Neural cell (in vitro differentiated cells): ENCODE results near the gene FZD7. TPM values are rescaled to one million over a fixed set of nuclear protein-coding genes. Genes with fewer than 3 reads are reported as not detected.

Experiments
- H2AFZ ChIP-seq: fragments of 200-600, 300-800 bp; sonication (generic), shearing (Covaris generic); 2 replicates; pipeline ENCODE4 v1.6.0; 2014; ENCODE audit warnings: low read depth, mild to moderate bottlenecking, antibody characterized with exemption, low read length, moderate library complexity
- H3F3A ChIP-seq: fragments of 200-600 bp; shearing (Covaris generic); 2 replicates; pipeline ENCODE4 v1.6.1; 2016; ENCODE audit warnings: mild to moderate bottlenecking, moderate library complexity, mixed read lengths, antibody characterized with exemption, low read length; ENCODE audit not compliant: insufficient read depth, poor library complexity, severe bottlenecking
- H3K27ac ChIP-seq: fragments of 200-600, 300-800 bp; sonication (generic), shearing (Covaris generic); 2 replicates; pipeline ENCODE4 v1.5.1; 2014; ENCODE audit warnings: mild to moderate bottlenecking, low read length, moderate library complexity
- H3K27me3 ChIP-seq: fragments of 300-800, 200-600 bp; sonication (generic), shearing (Covaris generic); 2 replicates; pipeline ENCODE4 v1.6.0; 2014; ENCODE audit warnings: mild to moderate bottlenecking, low read depth, low read length, moderate library complexity; ENCODE audit not compliant: insufficient read depth
- H3K36me3 ChIP-seq: fragments of 300-800, 200-600 bp; sonication (generic), shearing (Covaris generic); 2 replicates; pipeline ENCODE4 v1.5.1; 2014; ENCODE audit warnings: mild to moderate bottlenecking, antibody characterized with exemption, low read length, moderate library complexity; ENCODE audit not compliant: insufficient read depth
- H3K4me2 ChIP-seq: fragments of 300-800, 200-600 bp; sonication (generic), shearing (Covaris generic); 2 replicates; pipeline ENCODE4 v1.6.0; 2014; ENCODE audit warnings: mild to moderate bottlenecking, low read length
- H3K4me3 ChIP-seq: fragments of 300-800, 200-600 bp; sonication (generic), shearing (Covaris generic); 2 replicates; pipeline ENCODE4 v1.5.1; 2014; ENCODE audit warnings: mild to moderate bottlenecking, low read length, moderate library complexity
- H3K79me2 ChIP-seq: fragments of 200-600 bp; shearing (Covaris generic); replicated peaks from 2 replicates; pipeline ENCODE4 v1.6.0; 2014; ENCODE audit warnings: mild to moderate bottlenecking, low read length, moderate library complexity; ENCODE audit not compliant: insufficient read depth
- H3K9ac ChIP-seq: fragments of 300-800, 200-600 bp; sonication (generic), shearing (Covaris generic); 2 replicates; pipeline ENCODE4 v1.6.1; 2016; ENCODE audit warnings: mild to moderate bottlenecking, low read length, mixed read lengths
- H3K9me2 ChIP-seq: fragments of 200-600 bp; shearing (Covaris generic); 2 replicates; pipeline ENCODE4 v1.6.1; 2016; ENCODE audit warnings: mild to moderate bottlenecking, low read length, mixed read lengths; ENCODE audit not compliant: insufficient read depth
- H3K9me3 ChIP-seq: fragments of 200-600, 300-800 bp; sonication (generic), shearing (Covaris generic); 2 replicates; pipeline ENCODE4 v1.6.1; 2016; ENCODE audit warnings: mild to moderate bottlenecking, mixed run types, low read length, moderate library complexity, mixed read lengths
- H4K20me1 ChIP-seq: fragments of 200-600 bp; shearing (Covaris generic); 2 replicates; pipeline ENCODE4 v1.6.1; 2016; ENCODE audit warnings: mild to moderate bottlenecking, mixed run types; ENCODE audit not compliant: insufficient read depth
- CTCF ChIP-seq: fragments of 450-650 bp; IDR thresholded peaks from 2 replicates; pipeline ENCODE4 v1.5.1; 2014; ENCODE audit warnings: antibody characterized with exemption, mild to moderate bottlenecking, moderate library complexity; ENCODE audit not compliant: poor library complexity, severe bottlenecking
- EP300 ChIP-seq: fragments of 450-650 bp; conservative IDR thresholded peaks from 2 replicates; pipeline ENCODE4 v1.6.1; 2014; ENCODE audit warnings: antibody characterized with exemption, mild to moderate bottlenecking, moderate library complexity; ENCODE audit not compliant: poor library complexity, severe bottlenecking
- EZH2 ChIP-seq: fragments of 200-600, 300-800 bp; shearing (Covaris generic), sonication (generic); IDR thresholded peaks from 2 replicates; pipeline ENCODE4 v1.6.1; 2014; ENCODE audit warnings: antibody characterized with exemption, low read length, borderline replicate concordance, mild to moderate bottlenecking; ENCODE audit not compliant: insufficient read depth, poor library complexity, severe bottlenecking
- MXI1 ChIP-seq: fragments of 450-650 bp; conservative IDR thresholded peaks from 2 replicates; pipeline ENCODE4 v1.6.1; 2014; ENCODE audit warnings: antibody characterized with exemption, mild to moderate bottlenecking; ENCODE audit not compliant: poor library complexity, severe bottlenecking
- POLR2AphosphoS5 ChIP-seq: IDR thresholded peaks from 2 replicates; pipeline ENCODE4 v1.6.1; 2012
- RAD21 ChIP-seq: fragments of 450-650 bp; conservative IDR thresholded peaks from 2 replicates; pipeline ENCODE4 v1.6.1; 2014; ENCODE audit warnings: antibody characterized with exemption, mild to moderate bottlenecking, moderate library complexity
- REST ChIP-seq: IDR thresholded peaks from 2 replicates; pipeline ENCODE4 v1.6.1; 2012; ENCODE audit warnings: borderline replicate concordance
- SMC3 ChIP-seq: fragments of 450-650 bp; conservative IDR thresholded peaks from 2 replicates; pipeline ENCODE4 v1.6.1; 2014; ENCODE audit warnings: antibody characterized with exemption, mild to moderate bottlenecking, moderate library complexity; ENCODE audit not compliant: poor library complexity
- TAF1 ChIP-seq: IDR thresholded peaks from 2 replicates; pipeline ENCODE4 v1.6.1; 2012; ENCODE audit warnings: low read depth
- polyA plus RNA-seq: library from polyadenylated mRNA; depleted of rRNA; stranded (reverse); fragments of >200 nt; gene quantifications from 2 replicates; pipeline ENCODE4 v1.2.3, GENCODE V29; 2014

FZD7 gene
- polyA plus RNA-seq, 1 donor from 2014 or later: 1.8 TPM

- Histone ChIP-seq H3K79me2 (peaks cover 21% of the 10 kb centered on the region), H3K4me3 (no peak overlapping the region), H3K36me3 (no peaks in the 10 kb centered on the region), H3F3A (peaks cover 4% of the 10 kb centered on the region), H3K27me3 (peaks cover 28% of the 10 kb centered on the region), H3K9me2 (no peaks in the 10 kb centered on the region), H3K9me3 (no peaks in the 10 kb centered on the region), H3K9ac (no peak overlapping the region), H3K4me2 (no peak overlapping the region), H4K20me1 (no peaks in the 10 kb centered on the region), H3K27ac (no peak overlapping the region), H2AFZ (no peak overlapping the region)
- TF ChIP-seq REST: no peak
- TF ChIP-seq RAD21: no peak
- TF ChIP-seq EZH2: no peak
- TF ChIP-seq POLR2AphosphoS5: no peak
- no peak for TF ChIP-seq SMC3
- TF ChIP-seq CTCF: no peak
- TF ChIP-seq EP300: no peak
These were observed 6.6 kb downstream of the FZD7 start for GRCh38 chr2:202040079-202040844.

GRCh38 chr2:202042444-202042843 is 8.8 kb downstream of the FZD7 start:
- H3K36me3 ChIP-seq: no peaks in the 10 kb centered on the region
- TF ChIP-seq REST (no peak), EP300 (no peak), MXI1 (no peak), EZH2 (no peak), TAF1 (no peak), CTCF (no peak), SMC3 (no peak), RAD21 (no peak), POLR2AphosphoS5 (no peak)
- no peak overlapping the region for H3K4me3 ChIP-seq
- no peaks in the 10 kb centered on the region for H3K9me3 ChIP-seq
- no peak overlapping the region for H2AFZ ChIP-seq
- H3F3A ChIP-seq: peaks cover 7% of the 10 kb centered on the region
- H3K79me2 ChIP-seq: peaks cover 12% of the 10 kb centered on the region
- H3K9ac ChIP-seq: no peak overlapping the region
- H3K4me2 ChIP-seq: no peak overlapping the region
- H3K27me3 ChIP-seq: peaks cover 6% of the 10 kb centered on the region
- no peak overlapping the region for H3K27ac ChIP-seq
- no peaks in the 10 kb centered on the region for H4K20me1 ChIP-seq
- H3K9me2 ChIP-seq: no peaks in the 10 kb centered on the region
